Astrocyte (in vitro differentiated cells and primary cell): ENCODE data around the gene CABP4.

Experiments used
- CTCF ChIP-seq: IDR thresholded peaks from 2 replicates; pipeline ENCODE4 v1.5.1; 2011; ENCODE audit warnings: low read depth, mild to moderate bottlenecking, inconsistent platforms, low read length, moderate library complexity; ENCODE audit not compliant: insufficient read depth
- EZH2 ChIP-seq: IDR thresholded peaks from 2 replicates; pipeline ENCODE4 v1.6.1; 2012; ENCODE audit warnings: mild to moderate bottlenecking, low read length, inconsistent platforms; ENCODE audit not compliant: insufficient read depth

- TF ChIP-seq EZH2 = no peak
- TF ChIP-seq CTCF = no peak
These were observed 43.4 kb downstream of the CABP4 start for GRCh38 chr11:67498544-67498972.
